HG03108 (cell line): ENCODE results near the gene CSGALNACT2.

ENCODE experiments used
- ATAC-seq: cut with Tn5 transposase; IDR thresholded peaks from one replicate; pipeline ENCODE4 v1.9.1; 2021; ENCODE audit warnings: moderate library complexity; ENCODE audit not compliant: unreplicated experiment

CSGALNACT2 gene

DNA sequence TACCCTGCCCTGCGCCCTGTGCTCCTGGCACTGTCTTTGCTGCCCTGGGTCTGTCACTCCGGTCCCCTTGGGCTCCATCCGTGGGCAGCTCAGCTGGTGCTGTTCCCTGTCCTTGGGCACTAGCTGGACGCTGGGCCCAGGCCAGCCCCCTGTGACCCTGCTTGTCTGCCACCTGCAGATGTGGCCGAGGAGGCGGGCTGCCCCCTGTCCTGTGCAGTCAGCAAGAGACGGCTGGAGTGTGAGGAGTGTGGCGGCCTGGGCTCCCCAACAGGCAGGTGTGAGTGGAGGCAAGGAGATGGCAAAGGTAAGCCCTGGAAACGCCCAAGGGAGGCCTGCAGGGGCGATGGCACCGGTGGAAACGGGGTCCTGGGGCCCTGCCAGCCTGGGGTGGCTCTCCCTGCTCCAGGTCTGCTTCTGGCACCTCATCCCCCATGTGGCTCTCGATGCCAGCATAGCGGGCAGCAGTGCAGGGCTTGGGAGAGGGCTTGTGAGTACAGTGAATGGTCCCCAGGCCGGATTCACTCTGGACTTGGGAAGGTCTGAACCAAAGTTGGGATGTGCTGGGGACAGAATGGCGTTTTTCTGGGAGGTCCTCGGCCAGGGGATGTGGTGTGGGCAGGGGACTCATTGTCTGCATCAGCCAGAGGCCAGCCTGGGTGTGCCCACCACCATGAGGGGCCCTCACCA is 26.2 kb upstream of the CSGALNACT2 start:
- no peak for ATAC-seq

DNA sequence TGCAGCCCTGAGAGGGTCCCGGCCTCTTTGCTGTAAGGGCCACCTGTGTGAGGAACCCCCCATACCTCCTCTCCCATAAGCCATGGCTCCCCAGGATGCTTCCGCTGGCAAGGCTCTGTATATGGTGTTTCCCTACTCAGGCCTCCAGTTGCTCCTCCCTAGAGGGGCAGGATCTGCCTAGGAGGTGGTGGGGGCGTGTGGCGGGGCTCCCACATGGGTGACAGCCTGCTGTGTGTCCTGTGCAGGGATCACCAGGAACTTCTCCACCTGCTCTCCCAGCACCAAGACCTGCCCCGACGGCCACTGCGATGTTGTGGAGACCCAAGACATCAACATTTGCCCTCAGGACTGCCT is 25.7 kb upstream of the CSGALNACT2 start:
- no peak for ATAC-seq

DNA sequence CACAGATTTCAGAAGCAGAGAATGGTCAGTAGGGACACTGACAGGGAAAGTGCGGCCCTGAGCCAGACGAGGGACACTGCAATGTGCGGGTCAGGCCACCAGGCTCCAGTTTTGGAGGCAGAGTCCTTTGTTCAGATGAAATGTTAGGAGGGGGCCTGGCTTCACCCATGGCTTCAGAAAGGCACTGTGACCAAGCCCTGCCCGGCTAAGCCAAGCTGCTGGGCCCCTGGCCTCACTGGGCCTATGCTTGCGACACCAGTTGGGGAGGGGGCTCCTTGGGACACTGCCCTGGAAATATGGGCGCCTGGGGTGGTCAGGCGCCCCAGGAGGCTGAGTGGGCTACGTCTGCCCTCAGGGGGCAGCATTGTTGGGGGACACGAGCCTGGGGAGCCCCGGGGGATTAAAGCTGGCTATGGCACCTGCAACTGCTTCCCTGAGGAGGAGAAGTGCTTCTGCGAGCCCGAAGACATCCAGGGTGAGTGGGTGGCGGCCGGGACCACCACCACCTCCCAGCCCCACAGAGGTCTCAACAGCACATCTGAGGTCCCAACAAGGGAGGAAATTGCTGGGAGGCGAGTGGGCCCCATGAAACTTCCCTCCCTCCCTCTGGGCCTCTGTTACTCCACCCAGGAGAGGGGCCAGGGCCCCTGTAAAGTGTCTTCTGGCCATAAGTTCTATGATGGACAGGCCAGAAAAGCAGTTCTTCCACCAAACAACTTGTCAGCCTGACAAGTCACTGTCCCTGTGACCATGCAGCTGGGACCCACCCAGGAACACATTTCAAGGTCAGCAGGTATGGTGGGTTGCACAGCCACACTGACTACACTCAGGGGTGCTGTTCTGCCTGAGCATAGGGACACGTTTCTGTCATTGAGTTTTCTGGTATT is 24.8 kb upstream of the CSGALNACT2 start:
- no peak for ATAC-seq

DNA sequence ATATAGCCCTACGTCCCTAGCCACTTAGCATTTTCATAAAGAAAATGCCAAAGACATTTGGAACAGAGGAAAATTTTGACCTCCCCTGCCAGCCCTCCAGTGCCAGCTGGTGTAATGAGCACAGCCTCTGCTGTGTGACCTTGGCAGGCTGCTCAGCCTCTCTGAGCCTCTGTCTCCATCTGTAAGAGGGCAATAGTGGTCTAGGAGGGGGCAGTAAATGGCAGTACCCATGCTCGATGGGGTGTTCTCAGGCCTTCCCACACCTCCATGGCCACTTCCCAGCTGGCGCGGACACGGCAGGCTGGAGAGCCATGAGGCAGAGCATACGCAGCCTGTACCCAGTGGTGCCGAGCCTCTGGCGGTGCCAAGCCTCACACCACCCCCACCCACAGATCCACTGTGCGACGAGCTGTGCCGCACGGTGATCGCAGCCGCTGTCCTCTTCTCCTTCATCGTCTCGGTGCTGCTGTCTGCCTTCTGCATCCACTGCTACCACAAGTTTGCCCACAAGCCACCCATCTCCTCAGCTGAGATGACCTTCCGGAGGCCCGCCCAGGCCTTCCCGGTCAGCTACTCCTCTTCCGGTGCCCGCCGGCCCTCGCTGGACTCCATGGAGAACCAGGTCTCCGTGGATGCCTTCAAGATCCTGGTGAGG is 24.0 kb upstream of the CSGALNACT2 start:
- ATAC-seq = no peak

DNA sequence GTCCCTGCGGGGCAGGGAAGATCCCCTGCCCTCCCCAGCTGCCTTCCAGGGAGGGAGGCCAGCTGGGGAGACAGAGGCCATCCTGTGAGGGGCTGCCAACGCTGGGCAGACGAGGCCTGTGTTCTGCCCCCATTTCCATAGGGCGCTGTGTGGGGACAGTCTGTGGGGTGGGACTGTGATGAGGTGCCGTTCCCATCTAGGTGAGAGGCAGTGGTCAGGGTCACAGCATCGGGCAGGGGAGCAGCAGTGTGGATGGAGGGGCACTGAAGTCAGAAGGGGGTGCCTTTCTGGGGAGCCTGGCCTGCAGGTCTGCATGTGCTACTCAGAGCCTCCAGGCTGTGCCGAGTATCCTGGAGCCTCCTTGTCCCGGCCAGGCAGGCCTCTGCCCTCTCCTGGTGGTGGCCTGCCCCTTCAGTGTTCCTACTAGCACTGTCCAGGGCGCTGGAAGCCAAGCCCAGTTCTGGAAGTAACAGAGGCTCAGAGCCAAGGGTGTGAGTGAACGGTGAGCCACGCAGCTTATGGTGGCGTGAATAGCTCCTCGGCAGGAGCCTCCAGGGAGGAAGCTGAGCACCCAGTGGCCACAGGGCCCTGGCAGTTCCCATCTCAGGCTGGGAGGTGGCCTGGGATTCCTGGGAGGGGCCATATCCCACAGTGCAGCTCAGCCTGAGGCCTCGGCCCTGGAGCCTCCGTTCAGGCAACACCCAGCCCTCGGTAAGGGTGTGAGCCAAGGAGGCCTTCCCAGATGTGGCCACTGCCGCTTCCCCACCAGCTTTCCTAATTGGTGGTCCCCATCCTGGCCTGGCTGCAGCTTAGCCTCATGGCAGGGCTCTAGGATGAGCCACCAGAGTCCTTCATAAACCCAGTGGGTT is 23.3 kb upstream of the CSGALNACT2 start:
- ATAC-seq = no peak

DNA sequence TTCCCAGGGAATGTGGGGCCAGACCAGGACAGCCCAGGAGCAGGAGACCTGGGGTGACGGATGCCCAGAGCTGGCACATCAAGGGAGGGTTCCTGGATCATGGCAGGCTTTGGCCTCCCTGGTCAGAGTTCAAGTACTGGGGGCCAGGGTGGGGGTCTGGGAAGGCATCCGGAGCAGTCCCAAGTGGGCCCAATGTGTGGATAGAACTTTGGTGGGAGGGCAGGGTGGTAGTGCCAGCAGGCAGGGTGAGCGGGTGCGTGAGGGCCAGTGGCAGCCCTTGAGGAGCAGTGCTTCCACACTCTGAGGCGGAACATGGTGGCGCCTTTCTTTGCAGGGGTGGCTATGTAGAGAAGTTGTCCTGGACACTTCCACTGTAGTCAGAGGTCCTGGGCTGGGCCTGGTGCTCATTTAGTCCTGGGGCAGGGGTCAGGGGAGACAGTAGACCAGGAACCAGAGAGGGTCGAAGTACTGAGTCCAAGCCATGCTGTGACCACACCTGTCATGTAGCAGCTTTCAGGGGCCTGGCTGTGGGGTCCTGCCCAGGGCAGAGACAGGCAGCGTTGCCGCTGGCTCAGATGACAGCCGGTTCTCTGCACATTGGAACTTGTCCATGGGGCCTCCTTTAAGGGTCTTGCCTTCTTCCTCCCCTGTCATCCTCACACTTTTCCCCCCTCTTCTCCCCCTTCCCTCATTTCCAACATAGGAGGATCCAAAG is 22.2 kb upstream of the CSGALNACT2 start:
- no peak for ATAC-seq

DNA sequence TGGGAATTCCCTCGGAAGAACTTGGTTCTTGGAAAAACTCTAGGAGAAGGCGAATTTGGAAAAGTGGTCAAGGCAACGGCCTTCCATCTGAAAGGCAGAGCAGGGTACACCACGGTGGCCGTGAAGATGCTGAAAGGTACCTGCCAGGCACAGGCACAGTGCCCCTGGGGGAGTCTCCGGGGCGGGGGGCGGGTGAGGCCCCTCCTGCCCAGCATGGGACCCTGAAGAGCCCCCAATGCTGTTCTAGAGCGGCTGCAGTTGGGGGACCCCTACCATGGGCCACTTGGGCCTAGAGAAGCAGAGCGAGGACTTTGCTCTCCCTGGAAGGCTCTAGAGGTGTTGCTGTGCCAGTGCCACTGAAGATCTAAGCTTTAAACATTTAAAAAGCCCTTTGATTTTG is 21.6 kb upstream of the CSGALNACT2 start:
- no peak for ATAC-seq

DNA sequence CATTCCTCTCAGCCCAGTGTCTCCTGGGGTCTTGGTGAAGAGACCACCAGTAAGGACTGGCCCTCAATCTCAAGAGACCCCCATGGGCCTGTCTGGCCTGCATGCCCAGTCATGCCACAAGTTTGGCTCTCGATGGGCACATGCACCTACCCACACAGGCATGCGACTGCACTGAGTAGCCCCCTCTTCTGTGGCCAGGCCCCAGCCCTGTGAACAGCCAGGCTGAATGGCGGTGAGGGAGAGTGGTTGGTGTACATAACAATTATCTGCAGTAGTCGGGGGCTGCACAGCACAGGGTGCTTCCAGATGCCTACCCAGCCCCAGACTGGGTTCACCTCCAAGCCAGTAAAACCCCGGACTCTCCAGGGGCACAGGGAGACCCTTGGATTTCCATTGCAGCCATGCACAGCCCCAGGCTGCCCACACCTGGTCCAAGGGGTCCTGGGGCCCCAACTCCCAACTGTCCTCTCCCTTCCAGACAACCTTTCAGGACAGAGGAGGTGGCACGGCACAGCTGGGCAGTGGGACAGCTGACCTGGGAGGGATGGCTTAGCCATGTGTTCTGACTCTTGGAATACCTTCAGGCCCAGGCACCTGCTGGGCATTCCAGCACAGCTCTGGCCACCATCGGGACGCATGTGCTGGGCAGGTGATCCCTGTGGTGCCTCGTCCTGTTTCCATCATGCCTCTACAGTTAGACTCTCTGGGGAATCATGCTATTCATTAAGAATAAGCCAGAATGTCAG is 21.0 kb upstream of the CSGALNACT2 start:
- no peak for ATAC-seq

DNA sequence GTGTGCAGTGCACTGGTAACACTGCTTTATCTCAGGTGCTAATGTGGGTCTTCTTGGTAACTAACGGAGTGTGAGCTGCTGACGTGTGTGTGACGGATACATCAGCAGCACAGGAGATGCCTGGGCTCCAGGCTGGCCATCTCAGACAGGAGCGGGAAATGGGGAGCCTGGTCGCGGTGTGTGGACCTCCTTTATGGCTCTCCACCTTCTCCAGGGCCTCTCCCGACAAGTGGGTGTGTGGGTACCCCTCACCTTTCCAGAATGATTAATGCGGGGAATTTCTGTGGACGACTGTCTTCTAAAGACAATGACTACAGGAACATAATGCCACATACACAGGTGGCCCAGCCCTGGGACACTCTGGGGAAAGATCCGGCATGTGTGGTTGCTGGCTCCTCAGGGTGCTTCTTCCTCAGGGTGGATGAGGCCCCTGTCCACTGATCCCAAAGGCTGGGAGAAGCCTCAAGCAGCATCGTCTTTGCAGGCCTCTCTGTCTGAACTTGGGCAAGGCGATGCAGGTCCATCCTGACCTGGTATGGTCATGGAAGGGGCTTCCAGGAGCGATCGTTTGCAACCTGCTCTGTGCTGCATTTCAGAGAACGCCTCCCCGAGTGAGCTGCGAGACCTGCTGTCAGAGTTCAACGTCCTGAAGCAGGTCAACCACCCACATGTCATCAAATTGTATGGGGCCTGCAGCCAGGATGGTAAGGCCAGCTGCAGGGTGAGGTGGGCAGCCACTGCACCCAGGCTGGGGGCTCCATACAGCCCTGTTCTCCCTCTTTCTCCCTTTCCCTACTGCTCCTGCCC is 20.3 kb upstream of the CSGALNACT2 start:
- no peak for ATAC-seq

DNA sequence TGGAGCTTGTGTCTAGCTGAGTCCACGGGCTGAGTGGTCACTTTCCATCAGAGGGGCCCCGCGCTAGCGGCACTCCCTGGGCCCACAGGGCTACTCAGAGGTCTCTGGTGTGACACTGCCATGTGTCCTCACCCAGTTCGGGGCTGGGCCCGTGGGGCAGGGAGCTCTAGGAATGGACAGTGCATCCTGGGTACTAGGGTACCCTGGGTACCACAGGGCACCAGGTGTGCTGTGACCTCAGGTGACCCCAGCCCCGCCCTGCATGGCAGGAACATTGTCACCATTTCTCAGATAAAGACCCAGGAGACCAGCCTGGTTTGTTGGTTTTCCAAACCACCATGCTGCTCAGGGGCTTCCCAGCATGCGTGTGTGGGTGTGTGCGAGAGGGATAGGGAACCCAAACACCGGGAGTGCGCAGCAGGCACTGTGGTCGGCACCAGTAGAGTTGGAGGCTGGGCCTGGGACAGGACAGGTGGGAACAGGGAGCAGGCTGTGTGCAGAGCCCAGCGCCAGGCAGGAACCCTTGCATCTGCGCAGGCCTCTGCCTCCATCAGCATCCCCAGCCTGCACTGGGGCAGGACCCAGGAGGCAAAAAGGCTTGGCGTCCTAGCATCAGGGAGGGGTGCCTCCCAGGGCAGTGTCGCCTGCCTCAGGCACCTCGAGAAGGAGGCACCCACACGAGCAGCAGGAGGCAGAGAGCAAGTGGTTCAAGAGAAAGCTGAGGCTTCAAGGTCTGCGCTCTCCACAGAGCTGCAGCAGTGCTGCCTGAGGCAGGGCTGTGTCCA is 19.4 kb upstream of the CSGALNACT2 start:
- no peak for ATAC-seq

DNA sequence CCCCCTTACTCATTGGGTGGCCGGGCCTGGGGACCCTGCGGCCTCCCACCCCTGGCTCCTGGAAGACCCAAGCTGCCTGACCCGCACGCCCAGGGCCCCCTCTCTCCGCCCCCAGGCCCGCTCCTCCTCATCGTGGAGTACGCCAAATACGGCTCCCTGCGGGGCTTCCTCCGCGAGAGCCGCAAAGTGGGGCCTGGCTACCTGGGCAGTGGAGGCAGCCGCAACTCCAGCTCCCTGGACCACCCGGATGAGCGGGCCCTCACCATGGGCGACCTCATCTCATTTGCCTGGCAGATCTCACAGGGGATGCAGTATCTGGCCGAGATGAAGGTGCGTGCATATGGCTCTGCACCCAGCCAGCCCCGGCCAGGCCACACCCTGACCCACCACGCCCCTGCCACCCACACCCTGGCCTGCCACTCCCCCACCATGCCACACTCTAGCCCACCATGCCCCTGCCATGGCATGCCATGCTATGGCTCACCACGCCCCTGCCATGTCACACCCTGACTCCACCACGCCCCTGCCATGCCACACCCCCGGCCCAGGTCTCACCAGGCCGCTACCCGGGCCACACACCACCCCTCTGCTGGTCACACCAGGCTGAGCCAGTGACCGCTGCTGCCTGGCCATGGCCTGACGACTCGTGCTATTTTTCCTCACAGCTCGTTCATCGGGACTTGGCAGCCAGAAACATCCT is 18.7 kb upstream of the CSGALNACT2 start:
- ATAC-seq = no peak

DNA sequence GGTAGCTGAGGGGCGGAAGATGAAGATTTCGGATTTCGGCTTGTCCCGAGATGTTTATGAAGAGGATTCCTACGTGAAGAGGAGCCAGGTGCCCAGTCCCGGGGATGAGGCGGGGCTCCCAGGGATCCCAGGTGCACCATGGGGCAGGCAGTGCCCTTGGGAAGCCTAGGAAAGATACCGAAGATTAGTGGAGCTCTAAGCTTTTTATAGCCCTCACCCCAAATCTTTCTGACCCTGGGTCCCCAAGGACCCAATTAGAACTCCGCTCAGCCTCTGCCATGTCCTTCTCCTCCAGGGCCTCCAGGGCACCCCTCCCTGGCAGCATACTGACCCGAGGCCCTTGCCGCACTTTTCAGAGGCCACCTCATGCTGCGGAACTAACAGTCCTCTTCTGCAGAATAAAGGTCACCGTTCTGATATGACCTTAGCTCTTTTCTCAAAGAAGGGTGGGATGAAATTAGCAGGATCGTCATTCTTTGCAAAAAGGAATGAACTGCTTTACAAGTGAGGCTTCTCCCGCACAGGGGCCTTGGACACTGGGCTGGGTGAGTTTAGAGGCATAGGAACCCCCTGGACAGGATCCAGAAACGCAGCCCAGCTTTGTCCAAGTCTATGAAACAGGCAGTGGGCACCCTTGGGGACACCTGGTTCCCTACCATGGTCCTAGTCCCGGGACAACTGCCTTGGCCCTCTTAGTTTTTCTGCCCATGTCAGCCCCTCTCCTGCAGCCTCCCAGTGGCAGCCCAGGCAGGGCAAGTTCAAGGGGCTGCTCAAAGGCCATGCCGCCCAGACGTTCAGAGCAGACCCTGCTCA is 17.9 kb upstream of the CSGALNACT2 start:
- ATAC-seq = no peak

DNA sequence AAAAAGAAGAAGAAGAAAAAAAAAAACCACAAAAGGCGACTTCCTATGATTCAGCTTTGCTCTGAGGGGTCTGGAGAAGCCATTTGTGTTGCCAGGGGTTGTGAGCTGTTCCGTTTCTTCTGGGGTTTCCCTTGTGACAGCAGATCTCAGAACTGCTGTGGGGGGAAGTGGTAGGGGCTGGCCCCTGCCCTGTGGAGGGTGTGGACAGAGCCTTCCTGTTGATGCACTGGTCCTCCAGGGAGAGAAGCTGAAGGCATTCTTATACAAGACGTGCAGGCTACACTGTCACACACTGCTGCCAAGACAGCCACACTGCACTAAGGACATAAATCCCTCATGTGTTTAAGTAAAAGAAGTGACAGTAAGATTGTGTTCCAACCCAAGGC is 17.3 kb upstream of the CSGALNACT2 start:
- ATAC-seq = peak; percentile 96

DNA sequence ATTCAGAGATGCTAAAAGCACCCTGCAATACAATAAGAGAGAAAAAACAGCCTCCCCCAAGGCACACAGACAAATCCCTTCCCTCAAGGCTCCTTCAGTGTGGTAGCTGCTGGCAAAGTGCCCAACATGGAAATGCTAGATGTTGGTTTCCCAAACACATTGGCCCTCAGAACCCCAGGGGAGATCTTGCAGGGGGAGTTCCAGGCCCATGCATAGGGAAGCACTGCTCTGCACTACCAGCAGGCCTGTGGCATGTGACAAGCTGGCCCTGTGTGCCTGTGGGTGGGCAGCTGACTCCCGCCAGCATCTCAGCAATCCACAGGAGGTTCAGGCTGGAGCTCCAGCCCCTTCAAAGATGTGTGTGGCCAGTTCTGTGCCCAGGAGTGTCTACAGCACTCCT is 16.8 kb upstream of the CSGALNACT2 start:
- ATAC-seq = no peak

DNA sequence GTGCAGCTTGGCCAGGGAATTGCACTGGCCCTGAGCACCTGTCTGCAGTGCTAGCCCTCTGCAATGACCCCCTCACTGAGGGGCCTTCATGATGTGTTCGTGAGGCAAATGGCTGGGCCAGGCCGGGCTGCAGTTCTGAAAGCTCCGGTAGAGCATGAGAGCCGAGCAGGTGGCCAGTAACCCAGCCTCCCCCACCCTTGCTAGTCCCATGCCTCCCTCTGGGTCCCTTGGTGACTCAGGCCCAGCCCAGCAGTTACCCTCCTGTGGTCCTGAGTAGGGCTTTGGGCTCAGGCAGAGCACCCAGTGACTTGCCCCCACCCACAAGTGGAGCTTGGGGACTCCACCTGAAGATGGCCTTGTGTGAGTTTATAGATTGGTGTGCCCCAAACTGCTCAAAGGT is 16.1 kb upstream of the CSGALNACT2 start:
- ATAC-seq = no peak

DNA sequence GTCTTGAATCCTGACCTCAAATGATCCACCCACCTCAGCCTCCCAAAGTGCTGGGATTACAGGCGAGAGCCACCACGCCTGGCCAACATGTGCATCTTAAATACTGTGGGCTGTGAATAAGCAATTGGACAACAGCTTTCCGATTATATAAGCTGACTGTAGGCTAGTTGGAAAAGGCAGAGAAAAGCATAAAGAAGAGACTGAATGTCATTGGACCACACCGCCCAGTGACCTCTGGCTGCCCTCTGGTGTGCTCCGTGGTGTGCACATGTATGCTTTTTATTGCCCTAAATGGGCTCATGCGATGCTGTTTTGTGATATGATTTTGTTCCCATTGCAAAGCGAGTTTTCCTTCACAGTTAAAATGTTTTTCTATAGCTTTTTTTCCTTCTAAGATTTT is 15.4 kb upstream of the CSGALNACT2 start:
- ATAC-seq = no peak
